ENCODE measurements around the gene LILRB4.
"Not testable (repeated sequence)": the region's sequence is repeated elsewhere in the genome, so short reads cannot be mapped to it uniquely, and the experiment has no call there.

Gene LILRB4

DNA sequence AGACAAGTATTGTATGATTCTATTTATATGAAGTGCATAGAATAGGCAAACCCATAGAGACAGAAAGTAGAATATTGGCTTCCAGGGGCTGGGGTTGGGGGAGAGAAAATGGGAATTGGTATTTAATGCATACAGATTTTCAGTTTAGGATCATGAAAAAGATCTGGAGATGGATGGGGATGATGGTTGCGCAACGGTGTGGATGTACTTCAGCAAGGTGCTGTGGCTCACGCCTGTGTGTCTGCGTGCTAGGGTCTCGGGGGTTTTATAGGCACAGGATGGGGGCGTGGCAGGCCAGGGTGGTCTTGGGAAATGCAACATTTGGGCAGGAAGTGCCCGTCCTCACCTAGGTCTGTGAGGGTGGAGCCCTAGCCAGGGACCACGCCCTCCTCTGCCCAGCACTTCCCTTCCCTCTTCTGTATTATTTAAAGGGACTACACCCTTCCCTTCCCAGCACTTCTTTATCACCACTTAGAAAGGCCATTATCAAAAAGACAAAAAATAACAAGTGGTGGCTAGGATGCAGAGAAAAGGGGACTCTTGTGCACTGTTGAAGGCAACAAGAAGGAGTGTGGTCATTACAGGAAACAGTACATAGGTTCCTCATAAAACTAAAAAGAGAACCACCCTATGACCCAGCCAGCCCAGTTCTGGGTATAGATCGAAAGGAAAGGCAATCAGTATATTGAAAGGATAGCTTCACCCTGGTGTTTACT is 29.0 kb downstream of the LILRB4 start:
- DNase-seq (ENCODE audit: extremely low read depth in 1 of 2, low read depth in 1 of 2) = no peak

DNA sequence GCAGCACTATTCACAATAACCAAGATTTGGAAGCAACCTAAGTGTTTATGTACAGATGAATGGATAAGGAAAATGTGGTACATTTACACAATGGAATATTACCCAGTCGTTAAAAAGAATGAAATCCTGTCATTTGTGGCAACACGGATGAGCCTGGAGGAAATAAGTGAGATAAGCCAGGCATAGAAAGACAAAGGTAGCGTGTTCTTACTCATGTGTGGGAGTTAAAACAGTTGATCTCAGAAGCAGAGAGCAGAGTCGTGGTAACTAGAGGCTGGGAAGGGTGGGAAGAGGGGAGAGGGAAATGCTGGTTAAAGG is 29.5 kb downstream of the LILRB4 start:
- no peak for DNase-seq (ENCODE audit: extremely low read depth in 1 of 2, low read depth in 1 of 2)

GRCh38 chr19:54694648-54695047 is 31.9 kb downstream of the LILRB4 start:
- DNase-seq (ENCODE audit: extremely low read depth in 1 of 2, low read depth in 1 of 2) = no peak

DNA sequence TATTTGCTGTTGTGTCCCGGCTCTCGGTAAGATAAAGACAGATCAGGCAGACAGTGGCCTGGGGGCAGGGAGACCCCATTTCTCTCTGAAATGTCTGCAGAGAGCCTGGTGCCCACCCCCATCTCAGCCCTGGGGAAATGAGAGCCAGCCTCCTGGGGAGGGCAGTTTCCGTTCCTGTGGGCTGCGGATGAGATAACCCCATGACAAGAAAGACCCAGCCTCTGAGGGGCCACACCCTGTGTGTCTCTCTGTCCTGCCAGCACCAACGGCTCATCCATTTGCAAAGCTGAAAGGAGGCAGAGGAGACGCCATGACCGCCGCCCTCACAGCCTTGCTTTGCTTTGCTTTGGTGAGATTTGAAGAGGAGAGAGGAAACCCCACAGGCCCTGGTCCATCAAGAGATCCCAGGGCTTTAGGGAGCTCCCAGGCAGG is 33.3 kb downstream of the LILRB4 start:
- no peak for DNase-seq (ENCODE audit: extremely low read depth in 1 of 2, low read depth in 1 of 2)

- no peak for DNase-seq (ENCODE audit: extremely low read depth in 1 of 2, low read depth in 1 of 2)
Observed at GRCh38 chr19:54696766-54697165, 34.0 kb downstream of the LILRB4 start.

- DNase-seq (ENCODE audit: extremely low read depth in 1 of 2, low read depth in 1 of 2) = not testable (repeated sequence)
Observed at GRCh38 chr19:54697716-54698115, 34.9 kb downstream of the LILRB4 start.

DNA sequence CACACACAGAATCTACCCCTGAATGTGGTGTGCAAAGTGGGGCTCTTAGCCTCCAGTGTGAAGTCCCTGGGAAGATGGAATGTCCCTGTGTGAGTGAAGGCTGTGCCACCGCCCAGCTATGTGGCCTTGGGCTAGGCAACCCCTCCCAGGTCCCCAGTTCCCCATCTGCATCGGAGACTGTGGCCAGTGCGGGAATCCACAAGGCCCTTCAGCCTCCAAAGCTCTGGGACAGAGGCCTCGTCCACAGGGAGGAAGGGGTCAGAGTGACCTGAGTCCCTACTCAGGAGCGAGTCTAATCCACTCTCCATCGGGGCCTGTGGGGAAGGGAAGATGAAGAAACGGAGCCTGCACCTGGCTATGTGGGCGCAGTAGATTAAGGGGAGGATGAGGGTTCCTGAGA is 42.1 kb downstream of the LILRB4 start:
- no peak for DNase-seq (ENCODE audit: extremely low read depth in 1 of 2, low read depth in 1 of 2)

GRCh38 chr19:54707962-54708361 is 45.2 kb downstream of the LILRB4 start:
- DNase-seq (ENCODE audit: extremely low read depth in 1 of 2, low read depth in 1 of 2) = no peak

- DNase-seq (ENCODE audit: extremely low read depth in 1 of 2, low read depth in 1 of 2) = no peak
Observed at GRCh38 chr19:54708781-54709180, 46.0 kb downstream of the LILRB4 start.

- no peak for DNase-seq (ENCODE audit: extremely low read depth in 1 of 2, low read depth in 1 of 2)
Observed at GRCh38 chr19:54709212-54709948, 46.6 kb downstream of the LILRB4 start.

- not testable (repeated sequence) for DNase-seq (ENCODE audit: extremely low read depth in 1 of 2, low read depth in 1 of 2)
Observed at GRCh38 chr19:54709956-54710355, 47.2 kb downstream of the LILRB4 start.

Data from activated CD8-positive, alpha-beta memory T cell treated with anti-CD3 and anti-CD28 coated beads for 1 hour (primary cell).